ENCODE measurements around the gene LRRC4C.

Gene LRRC4C

GRCh38 chr11:40508303-40508702 lies 951.1 kb downstream of the LRRC4C start:
- DNase-seq (ENCODE audit: low read depth, low spot score), result no peak

- no peak for DNase-seq (ENCODE audit: low read depth, low spot score)
Observed at GRCh38 chr11:40506226-40506625, 953.2 kb downstream of the LRRC4C start.

DNA sequence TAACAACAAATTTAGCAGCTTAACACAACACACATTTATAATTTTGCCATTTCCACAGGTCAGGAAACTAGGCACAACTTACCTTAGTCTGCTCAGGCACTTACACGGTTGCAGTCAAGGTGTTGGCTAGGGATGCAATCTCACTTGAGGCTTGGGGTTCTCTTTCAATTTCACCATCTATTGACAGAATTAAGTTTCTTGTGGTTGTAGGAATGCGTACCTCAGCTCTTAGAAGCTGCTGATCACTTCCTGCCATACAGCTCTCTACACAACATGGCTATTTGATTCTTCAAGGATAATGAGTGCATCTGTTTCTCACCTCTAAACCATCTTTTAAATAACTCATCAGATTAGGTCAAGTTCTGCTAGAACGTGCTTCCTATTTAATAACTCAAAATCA lies 968.1 kb downstream of the LRRC4C start:
- no peak for DNase-seq (ENCODE audit: low read depth, low spot score)

- DNase-seq (ENCODE audit: low read depth, low spot score), result no peak
Observed at GRCh38 chr11:40467771-40468170, 991.7 kb downstream of the LRRC4C start.

DNA sequence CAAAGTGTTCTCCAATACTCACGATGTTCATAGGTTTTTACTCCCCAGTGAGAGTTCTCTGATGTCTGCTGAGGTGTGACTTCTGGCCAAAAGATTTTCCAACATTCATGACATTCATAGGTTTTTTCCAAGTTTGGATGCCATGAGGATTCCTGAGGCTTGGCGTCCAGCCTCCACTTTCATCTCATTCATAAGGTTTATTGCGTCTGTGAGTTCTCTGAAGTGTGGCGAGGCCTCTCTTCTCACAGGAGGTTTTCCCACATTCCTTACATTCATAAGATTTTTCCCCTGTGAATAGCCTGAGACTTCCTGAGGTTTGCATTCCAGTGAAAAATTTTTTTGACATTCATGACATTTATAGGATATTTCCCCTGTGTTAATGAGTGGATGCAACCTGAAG lies 1014.1 kb downstream of the LRRC4C start:
- no peak for DNase-seq (ENCODE audit: low read depth, low spot score)

DNA sequence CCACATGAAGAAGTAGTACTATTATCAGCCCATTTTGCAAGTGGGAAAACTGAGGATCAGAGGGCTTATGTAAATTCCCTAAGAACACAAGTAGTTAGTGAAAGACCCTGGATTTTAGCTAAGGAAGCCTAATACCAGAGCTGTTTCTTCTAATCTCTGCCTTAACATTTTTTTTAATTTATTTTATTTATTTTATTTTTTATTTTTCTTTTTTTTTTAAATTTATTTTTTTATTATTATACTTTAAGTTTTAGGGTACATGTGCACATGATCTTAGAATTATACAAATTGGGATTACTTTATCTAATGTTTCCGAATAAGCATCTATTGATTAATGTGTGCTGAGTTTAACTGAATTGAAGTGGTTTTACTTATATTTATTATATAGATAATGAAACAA lies 1015.3 kb downstream of the LRRC4C start:
- DNase-seq (ENCODE audit: low read depth, low spot score), result no peak

DNA sequence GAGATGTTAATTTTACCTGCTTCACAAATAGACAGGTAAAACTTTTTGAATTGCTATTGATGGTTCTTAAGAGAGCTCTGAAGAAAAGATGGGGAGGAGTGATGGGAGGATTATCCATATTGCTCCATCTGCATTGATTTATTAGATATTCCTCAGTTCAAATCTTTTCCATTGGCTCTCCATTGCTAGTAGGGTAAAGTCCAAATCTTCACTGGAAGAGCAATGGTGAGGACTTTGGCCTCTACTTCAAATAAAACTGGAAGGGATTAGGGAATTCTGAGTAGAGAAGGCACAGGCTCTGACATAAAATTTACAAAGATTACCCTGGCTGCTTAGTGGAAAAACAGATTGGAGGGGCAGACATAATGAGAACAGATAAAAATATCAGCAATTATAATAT lies 1024.1 kb downstream of the LRRC4C start:
- no peak for DNase-seq (ENCODE audit: low read depth, low spot score)

- DNase-seq (ENCODE audit: low read depth, low spot score), result no peak
Observed at GRCh38 chr11:40434926-40435325, 1024.5 kb downstream of the LRRC4C start.

DNA sequence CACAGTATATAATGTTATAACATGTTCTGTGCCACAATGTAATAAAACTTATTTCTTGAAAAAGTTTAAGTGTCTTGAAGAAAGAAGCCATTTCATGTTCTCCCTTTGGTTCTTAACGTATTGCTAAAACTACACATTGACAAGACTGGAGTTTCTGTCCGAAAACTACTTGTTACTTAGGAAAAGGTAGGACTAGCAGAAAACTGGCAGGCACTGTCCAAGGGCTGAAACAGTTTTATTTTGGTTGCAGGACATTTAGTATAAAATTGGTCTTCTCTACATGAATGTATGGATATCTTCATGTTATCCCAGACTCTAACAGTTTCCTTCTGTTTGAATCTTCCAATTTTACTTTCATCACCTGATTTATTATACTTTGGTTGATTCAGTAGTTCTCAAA lies 1027.1 kb downstream of the LRRC4C start:
- no peak for DNase-seq (ENCODE audit: low read depth, low spot score)

DNA sequence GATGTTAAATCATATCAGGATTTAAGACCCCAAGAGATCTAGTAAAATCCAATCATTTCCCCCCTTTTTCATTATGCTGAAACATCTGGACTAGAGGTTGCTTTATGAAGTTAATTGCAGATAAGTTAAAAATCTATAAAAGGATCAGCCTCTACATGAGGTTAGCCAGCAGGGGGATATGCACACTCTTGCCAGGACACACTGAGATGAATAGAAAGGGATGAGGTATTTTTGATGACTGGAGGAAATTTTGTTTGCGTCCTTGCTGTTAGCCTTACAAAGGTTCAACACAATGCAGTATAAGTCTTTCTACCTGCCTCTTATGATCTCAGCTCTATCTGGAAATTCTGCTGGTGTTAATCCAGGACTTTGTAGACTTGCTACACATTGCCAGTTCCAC lies 1034.3 kb downstream of the LRRC4C start:
- DNase-seq (ENCODE audit: low read depth, low spot score), result no peak

DNA sequence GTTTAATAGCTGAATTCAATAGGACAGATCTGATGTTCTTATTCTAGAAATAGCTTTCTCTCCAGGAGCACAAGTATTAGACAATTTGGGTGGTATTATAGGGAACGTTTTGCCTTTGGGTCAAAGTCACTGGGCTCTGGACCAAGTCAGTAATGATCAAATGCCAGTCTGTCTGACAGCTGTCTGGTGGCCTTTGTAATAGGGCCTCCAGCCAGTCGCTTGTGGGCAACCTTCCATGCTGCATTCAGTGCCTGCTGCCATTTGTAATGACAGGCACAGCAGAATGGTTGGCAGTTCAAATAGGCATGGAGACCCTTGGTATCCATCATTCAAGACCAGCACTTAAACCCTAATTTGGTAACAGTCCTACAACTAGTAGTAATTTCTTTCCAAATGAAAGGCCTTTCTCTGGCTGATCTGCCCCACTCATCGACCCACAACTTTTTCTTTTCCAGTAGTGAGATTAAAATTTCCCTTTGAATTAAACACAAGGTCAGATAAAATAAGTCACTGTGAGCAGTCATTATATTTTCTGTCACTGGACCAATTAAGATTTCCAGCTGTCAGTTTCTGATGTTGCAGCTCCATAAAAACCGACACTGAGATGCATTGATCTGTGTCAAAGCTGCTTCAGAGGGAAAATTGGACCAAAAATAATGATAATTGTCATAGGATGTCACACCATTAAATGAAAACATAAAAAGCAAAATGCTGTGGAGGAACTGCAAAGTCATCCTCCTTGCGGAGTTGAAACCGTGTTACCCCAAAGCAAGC lies 1038.1 kb downstream of the LRRC4C start:
- DNase-seq (ENCODE audit: low read depth, low spot score), result no peak

GRCh38 chr11:40417627-40418026 lies 1041.8 kb downstream of the LRRC4C start:
- no peak for DNase-seq (ENCODE audit: low read depth, low spot score)

DNA sequence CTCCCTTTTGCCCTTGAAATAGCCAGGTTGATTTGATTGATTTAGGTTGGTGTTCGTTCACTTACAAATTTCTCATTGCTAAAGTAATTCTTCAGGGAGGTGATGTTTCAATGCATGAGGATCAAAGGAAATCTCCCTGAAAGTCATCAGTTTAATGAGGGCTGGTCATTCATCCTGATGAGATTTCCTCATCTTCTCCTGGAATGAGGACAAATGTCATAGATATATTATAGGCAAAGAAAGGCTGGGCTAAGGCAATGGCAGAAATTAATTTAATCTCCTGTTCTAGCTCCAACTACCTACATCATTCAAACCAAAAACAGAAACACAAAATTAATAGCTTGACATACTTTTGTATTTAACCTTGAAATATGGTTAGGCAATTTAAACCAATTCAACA lies 1052.1 kb downstream of the LRRC4C start:
- no peak for DNase-seq (ENCODE audit: low read depth, low spot score)

- no peak for DNase-seq (ENCODE audit: low read depth, low spot score)
Observed at GRCh38 chr11:40405614-40406013, 1053.8 kb downstream of the LRRC4C start.

DNA sequence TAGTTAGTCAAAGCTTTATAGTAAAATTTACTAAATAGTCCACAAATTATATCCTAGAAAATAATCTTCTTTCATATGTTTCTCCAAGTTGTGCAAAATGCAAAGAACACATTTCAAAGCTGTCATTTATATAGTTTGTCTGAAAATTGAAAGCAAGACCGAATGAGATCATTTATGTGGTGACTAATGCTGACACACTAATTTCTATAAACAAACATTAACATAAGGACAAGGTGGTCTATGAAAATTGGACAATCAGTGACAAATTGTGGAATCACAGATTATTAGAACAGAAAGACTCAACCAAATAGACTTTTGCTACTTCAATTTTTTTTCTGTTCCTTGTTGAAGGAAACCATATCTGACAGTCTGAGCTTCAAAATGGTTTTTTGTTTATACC lies 1056.1 kb downstream of the LRRC4C start:
- no peak for DNase-seq (ENCODE audit: low read depth, low spot score)

DNA sequence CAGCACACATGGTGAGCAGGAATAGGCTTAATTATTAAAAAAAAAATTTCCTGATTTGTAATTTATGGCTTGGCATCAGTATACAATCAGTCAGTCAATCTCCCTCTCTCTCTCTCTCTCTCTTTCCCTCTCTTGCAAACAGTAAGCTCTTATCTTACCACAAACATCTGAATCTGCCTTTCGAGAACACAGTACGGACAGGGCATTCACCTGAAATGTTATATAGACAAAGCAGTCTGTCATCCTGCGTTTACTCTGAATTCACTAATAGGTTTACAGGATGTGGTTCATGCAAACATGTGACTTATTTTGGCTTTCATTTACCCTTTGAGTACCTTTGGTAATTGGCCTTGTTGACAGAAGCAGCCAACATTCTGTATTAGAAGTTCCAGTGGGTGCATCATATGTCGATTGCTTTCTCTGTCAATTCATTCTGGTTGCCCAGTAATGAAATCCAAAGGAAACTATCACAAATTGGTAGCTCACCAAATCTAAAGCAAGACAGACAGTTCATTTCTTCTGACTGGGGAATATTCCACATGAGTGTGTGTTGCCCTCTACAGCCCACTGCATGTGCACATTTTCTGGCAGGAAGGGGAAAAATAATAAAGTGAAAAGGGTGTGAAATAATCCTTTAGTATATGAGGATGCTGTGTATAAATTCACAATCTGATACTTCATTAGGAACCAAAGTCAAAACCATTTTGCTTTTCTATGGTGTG lies 1058.2 kb downstream of the LRRC4C start:
- no peak for DNase-seq (ENCODE audit: low read depth, low spot score)

DNA sequence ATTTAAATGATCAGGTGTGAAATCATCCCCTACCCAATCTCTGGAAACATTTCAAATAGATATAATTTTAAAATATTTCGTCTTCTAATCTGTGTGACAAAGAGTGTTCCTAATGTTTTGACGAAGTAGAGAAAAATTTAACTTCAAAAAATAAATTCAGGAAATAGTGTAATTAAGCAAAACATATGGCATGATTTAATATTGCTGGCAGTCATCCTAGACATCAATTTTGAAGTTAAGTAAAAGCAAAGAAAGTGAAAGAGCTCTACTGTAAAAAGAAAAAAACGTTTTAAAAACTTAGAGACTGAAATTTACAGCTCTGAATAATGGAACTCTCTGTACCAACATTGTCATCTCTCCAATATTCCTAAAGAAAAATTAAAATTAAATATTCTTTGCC lies 1062.3 kb downstream of the LRRC4C start:
- no peak for DNase-seq (ENCODE audit: low read depth, low spot score)

DNA sequence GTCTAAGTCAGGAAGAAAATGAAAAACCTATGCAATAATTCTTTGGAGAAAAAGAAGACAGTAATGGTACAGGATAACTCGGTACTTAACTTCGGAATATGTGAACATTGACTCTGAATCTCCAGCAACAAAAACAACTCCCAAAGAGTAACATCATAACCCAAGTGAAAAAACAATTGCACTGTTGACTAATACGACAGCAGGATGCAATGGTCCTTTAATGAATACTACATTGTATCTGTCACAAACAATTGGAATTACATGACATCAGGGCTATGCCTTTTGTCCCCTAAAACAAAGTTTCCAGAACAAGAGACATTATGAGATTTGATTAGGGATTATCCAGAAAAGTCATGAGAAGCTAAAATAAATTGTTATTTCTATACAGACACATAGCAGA lies 1065.9 kb downstream of the LRRC4C start:
- DNase-seq (ENCODE audit: low read depth, low spot score), result no peak

GRCh38 chr11:40391679-40392078 lies 1067.8 kb downstream of the LRRC4C start:
- no peak for DNase-seq (ENCODE audit: low read depth, low spot score)

- no peak for DNase-seq (ENCODE audit: low read depth, low spot score)
Observed at GRCh38 chr11:40388097-40388818, 1071.2 kb downstream of the LRRC4C start.

DNA sequence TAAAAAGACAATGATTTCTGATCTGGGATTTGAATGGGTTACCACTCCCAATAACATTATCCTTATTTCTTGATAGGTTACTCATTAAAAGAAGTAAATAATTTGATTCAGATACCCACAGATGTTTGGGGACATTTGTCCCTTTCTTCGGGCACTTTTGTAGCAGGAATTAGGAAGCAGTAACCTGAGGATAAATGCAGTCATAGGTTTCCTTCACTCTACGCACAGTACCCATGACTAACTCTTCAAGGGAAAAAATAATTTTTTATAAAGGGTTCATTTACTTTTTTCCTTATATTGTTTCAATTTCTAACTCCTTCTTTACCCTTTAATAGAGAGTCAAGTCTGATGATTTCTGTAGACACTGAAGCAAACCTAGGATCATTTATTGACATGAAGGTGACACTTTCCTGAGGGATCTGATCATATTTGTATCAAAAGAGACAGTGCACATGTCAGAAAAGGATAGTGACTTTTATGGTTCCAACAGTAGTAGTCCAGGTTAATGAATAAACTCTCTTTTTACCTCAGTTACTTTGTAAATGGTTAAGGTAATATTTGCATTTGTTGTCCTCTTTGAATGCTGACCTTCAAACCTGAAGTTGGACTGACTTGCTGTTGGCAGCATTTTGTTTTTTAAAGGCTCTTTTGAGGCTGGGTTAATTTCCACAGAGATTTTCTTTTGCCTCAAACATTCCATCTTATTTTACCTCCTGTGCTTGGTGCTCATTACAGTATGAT lies 1072.0 kb downstream of the LRRC4C start:
- no peak for DNase-seq (ENCODE audit: low read depth, low spot score)

GRCh38 chr11:40384991-40385390 lies 1074.5 kb downstream of the LRRC4C start:
- DNase-seq (ENCODE audit: low read depth, low spot score), result no peak
